Measurements from ENCODE around the gene REEP6.
A peak's percentile ranks its signal among the peaks of the same experiment; 100 is the strongest.

Gene REEP6

DNA sequence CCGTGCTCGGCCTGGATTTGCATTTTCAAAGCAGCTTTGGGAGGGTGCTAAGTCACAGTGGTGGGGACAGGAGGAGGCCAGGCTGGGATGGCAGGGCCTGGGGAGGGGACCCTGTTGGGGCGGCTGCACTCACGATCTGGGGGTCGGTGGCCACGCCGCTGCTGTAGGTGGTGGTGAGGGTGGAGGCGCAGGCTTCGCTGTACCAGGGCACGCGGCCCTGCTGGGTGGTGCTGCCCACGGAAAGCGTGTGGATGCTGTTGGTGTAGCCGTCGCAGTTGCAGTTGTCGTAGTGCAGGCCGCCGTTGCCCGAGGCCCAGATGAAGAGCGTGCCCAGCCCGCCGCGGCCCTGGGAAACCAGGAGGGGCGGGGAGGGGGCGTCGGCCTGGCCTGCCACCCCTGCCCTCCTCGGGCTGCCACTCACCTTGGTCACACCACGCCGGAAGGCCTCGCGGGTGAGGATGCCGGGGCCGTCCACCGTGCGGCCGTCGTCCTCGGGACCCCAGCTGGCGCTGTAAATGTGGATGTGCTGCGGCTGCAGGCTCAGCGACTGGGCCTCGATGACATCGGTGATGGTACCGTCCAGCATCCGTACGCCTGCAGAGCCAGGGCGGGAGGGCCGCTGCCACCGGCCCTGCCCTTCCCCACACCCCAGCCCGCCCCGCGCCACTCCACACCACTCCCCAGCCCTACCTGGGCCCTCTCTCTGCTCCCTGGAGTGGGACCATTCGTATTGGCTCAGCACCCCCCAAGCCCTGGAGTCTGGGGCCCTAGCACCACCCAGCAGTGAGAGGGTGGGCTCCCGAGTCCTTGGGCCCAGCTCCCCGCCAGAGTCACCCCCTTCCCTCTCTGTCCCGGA, 4.0 kb upstream of the REEP6 start:
- no peak for TF ChIP-seq ZNF274 (IDR thresholded peaks at IDR 0.05; ENCODE audit: low read depth, low read length)
- H3K4me3 ChIP-seq (ENCODE audit: low read length) = no peak overlapping the region

GRCh38 chr19:1487576-1488281, 3.3 kb upstream of the REEP6 start:
- TF ChIP-seq ZNF274 (IDR thresholded peaks at IDR 0.05; ENCODE audit: low read depth, low read length) = no peak
- no peak overlapping the region for H3K4me3 ChIP-seq (ENCODE audit: low read length)

GRCh38 chr19:1488282-1488601, 2.7 kb upstream of the REEP6 start:
- no peak overlapping the region for H3K4me3 ChIP-seq (ENCODE audit: low read length)
- no peak for TF ChIP-seq ZNF274 (IDR thresholded peaks at IDR 0.05; ENCODE audit: low read depth, low read length)

GRCh38 chr19:1489463-1490310, 1.3 kb upstream of the REEP6 start:
- peak overlapping the region; percentile 32; the same call in 1 of the 2 replicates for H3K4me3 ChIP-seq (ENCODE audit: low read length)

GRCh38 chr19:1490311-1491113, 469 bp upstream of the REEP6 start, which contains the start of gene PCSK4:
Gene PCSK4 (minus strand): TSS chr19:1490350. CDS start chr19:1490346, 4 bp downstream.
- H3K4me3 ChIP-seq (ENCODE audit: low read length) = peak within 1 kb of the TSS; percentile 55; the same call in 1 of the 2 replicates

More at GRCh38 chr19:1489463-1490310, 1.3 kb upstream of the REEP6 start:
- no peak for TF ChIP-seq ZNF274 (IDR thresholded peaks at IDR 0.05; ENCODE audit: low read depth, low read length)

DNA sequence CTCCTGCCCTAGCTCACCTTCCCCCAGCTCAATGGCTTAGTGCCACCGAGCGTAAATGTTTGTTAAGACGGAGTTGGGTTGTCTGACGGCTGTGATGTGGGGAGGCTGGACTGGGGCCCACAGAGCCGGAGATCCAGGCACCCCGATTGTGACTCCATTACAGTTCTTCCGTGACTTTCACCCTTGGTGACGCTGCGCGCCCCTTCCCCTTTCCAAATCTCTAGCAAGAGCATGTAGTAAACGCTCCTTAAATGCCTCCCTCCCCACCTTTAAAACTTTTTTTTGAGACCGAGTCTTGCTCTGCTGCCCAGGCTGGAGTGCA, 829 bp downstream of the REEP6 start:
- no peak for TF ChIP-seq ZNF274 (IDR thresholded peaks at IDR 0.05; ENCODE audit: low read depth, low read length)
- no peak overlapping the region for H3K4me3 ChIP-seq (ENCODE audit: low read length)

More at GRCh38 chr19:1490311-1491113, 469 bp upstream of the REEP6 start, which contains the start of gene PCSK4:
- no peak for TF ChIP-seq ZNF274 (IDR thresholded peaks at IDR 0.05; ENCODE audit: low read depth, low read length)

- TF ChIP-seq ZNF274 (IDR thresholded peaks at IDR 0.05; ENCODE audit: low read depth, low read length) = no peak
- H3K4me3 ChIP-seq (ENCODE audit: low read length) = no peak overlapping the region
These were observed 1.6 kb downstream of the REEP6 start for GRCh38 chr19:1492474-1493006.

GRCh38 chr19:1494115-1494815, 3.3 kb downstream of the REEP6 start:
- TF ChIP-seq ZNF274 (IDR thresholded peaks at IDR 0.05; ENCODE audit: low read depth, low read length) = no peak

DNA sequence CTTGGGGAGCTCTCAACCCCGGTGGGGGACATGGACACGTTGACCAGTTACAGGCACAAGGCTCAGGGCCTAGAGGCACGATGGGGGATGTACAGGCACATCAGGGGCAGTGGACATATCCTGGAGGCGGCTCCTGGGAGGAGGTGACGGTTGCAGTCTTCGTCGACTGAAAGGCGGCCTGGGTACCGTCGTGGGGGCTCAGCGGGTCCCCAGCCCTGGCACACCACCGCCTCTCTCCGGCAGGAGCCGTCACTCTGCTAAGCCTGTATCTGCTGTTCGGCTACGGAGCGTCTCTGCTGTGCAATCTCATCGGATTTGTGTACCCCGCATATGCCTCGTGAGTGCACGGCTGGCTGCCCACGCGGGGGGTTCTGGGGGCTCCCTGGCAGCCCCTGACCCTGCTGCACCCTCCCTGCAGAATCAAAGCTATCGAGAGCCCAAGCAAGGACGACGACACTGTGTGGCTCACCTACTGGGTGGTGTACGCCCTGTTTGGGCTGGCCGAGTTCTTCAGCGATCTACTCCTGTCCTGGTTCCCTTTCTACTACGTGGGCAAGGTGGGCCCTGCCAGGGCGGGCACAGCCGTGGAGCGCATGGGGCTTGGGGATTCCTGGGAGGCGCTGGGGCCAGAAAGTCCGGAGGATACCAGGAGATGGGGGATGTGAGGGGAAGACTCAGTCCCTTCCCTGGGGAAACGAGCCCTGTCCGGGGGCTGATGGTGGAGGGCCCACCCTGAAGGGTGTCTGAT, 4.2 kb downstream of the REEP6 start:
- no peak overlapping the region for H3K4me3 ChIP-seq (ENCODE audit: low read length)
- no peak for TF ChIP-seq ZNF274 (IDR thresholded peaks at IDR 0.05; ENCODE audit: low read depth, low read length)

More at GRCh38 chr19:1494115-1494815, 3.3 kb downstream of the REEP6 start:
- no peak overlapping the region for H3K4me3 ChIP-seq (ENCODE audit: low read length)

DNA sequence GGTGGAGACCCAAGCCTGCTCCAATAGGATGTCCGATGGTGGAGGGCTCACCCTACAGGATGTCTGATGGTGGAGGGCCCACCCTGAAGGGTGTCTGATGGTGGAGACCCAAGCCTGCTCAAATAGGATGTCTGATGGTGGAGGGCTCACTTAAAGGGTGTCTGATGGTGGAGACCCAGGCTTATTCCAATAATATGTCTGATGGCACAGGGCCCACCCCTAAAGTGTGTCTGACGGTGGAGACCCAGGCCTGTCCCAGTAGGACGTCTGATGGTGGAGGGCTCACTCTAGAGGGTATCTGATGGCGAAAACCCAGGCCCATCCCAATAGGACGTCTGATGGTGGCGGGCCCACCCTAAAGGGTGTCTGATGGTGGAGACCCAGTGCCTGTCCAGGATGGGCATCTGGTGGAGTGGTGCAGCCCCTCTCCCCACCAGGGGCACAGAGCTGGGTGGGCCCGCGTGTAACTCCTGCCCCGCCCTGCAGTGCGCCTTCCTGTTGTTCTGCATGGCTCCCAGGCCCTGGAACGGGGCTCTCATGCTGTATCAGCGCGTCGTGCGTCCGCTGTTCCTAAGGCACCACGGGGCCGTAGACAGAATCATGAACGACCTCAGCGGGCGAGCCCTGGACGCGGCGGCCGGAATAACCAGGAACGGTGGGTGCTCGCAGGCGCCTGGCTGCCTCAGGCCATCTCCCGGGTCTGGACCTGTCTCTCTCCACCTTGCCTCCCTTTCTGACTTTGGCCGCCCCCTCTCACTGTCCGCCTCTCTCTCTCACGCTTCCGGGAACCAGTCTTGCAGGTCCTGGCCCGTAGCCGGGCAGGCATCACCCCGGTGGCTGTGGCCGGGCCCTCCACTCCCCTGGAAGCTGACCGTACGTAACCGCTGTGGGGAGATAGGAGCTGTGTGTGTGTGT, 5.1 kb downstream of the REEP6 start:
- H3K4me3 ChIP-seq (ENCODE audit: low read length) = no peak overlapping the region
- no peak for TF ChIP-seq ZNF274 (IDR thresholded peaks at IDR 0.05; ENCODE audit: low read depth, low read length)

Measured in GM08714 (cell line).